ENCODE results near the gene NTRK2.
A peak's percentile ranks its signal among the peaks of the same experiment; 100 is the strongest.
"Not testable (repeated sequence)": the region's sequence is repeated elsewhere in the genome, so short reads cannot be mapped to it uniquely, and the experiment has no call there.

NTRK2 gene

DNA sequence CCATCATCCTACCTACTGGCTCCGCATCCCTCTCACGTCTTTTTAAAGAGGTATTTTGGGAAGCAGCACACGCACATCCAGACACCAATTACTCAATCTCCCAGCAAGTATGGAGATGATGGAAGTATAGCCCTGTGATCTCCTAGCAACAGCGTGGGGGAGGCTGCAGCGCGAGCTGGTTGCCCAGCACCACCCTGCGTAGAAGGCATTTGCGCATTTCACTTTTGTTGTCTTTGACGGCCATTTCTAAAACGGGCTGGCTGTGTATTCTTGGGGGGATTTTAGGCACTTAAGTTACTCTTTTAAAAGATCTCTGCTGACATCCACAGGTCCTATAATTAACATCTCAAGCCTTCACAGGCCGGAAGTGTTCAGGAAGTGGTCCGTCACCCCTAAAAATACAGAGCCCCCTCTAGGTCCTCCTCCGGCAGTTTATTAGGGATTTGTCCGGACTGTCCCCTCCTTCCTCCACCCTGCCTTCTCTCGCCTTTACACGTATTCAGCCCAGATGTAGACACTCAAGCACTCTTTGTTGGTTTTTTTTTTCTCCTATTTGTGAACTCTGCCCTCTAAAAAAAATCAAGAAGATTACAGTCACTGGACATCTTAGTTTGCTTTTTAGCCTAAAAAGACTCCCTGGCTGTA lies 371.4 kb downstream of the NTRK2 start:
- peak; percentile 9 for DNase-seq

DNA sequence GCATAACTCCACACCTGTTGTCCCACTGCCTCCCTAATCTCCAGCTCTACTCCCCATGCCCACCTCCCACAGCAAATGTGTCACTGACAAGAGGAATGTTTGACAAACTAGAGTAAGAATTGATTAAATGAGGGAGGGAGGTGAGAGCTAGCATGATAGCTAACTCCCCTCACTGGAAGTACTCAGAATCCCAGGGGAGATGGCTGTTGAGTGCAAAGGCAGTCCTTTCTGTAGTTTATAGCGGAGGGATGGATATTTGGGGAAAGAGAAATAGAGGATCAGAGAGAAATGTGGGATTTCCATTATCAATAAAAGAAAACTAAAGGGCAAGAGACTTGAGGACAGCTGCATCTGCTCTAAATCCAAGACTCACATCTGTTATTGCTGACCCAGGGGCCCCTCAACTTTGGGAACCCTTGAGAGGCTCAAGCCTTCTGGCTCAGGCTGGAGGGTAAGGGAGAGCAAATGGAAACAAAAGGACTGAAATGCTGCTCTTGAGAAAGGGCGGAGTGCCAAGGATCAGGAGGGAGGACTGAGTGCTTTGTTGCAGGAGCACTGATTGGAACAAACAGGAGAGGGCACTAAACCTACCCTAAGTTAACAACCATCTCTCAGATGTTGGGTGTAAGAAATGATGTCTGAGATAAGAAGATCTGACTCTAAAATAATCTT lies 372.1 kb downstream of the NTRK2 start:
- peak; percentile 3 for DNase-seq

DNA sequence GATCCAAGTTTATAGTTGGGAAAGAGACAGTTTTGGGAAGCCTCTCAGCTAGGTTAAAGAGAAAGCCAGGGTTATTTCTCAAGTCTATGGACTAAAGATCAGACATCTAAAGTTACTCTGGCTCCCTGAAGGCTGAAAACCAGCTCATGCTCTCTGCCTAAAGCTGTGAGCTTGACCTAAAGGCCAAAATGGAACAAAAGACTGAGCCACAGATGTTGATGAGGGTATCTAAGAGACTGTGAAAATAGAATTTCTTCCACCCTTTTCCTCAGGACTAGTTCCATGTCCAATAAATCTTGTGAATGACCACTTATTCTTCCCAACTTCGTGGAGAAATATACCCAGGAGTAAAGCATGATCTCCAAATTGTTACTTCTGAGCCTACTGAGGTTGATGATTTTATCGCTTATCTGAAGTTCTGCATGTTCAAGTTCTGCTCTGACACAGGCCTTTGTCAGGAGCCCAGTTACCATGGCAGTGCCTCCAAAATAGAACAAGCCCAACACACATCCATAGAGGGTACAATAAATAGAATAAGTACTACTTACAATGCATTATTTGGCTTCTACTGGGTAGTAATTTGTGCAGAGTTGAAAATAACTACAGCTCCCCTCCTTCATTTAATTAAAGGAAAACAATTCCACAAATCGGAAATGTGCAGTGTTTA lies 373.6 kb downstream of the NTRK2 start:
- no peak for DNase-seq

DNA sequence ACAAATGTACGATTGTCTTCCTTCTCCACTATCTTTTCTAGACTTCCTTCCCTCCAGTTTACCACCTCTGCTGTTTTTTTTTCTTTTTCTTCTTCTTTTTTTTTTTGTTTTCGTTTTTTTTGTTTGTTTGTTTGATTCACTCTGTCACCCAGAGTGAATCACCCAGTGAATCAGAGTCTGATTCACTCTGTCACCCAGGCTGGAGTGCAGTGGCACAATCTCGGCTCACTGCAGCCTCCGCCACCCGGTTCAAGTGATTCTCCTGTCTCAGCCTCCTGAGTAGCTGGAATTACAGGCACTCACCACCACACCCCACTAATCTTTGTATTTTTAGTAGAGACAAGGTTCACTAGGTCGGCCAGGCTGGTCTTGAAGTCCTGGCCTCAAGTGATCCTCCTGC lies 375.7 kb downstream of the NTRK2 start:
- no peak for DNase-seq

DNA sequence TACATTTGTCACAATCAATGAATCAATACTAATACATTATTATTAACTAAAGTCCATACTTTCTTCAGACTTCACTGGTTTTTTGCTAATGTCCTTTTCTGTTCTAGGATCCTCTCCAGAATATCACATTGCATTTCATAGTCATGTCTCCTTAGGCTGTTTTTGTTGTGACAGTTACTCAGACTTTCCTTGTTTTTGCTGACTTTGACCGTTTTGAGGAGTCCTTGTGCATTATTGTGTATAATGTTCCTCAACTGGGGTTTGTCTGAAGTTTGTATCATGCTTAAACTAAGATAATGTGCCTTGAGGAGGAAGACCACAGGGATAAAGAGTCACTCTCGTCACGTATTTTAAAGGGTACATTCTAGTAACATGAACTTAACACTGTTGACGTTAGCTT lies 376.9 kb downstream of the NTRK2 start:
- no peak for DNase-seq

DNA sequence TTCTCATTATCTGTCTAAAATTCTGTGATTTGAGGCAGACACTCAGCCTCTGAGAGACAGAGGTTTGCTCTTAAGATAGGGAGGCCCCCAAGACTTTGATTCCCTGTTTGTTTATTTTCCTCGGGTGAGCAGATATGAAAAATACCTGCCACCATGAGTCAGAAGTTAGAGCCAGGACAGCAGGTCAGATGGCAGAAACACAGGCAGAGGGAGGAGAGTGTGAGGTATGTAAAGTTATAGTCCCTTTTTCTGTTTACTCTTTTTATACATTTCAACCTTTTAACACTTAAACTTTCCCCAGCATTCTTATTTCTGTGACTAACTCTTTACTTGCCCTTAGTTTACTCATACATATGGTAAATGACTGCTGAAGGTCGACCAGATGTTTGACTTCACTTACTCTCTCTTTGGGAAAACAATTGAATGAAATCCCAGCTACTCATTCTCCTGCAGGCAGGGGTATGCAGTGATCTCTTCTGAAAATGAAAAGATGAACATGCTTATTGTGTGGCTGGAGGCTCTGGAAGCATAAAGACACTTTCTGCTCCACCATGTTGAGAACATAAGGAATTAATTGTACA lies 383.8 kb downstream of the NTRK2 start:
- DNase-seq: no peak

DNA sequence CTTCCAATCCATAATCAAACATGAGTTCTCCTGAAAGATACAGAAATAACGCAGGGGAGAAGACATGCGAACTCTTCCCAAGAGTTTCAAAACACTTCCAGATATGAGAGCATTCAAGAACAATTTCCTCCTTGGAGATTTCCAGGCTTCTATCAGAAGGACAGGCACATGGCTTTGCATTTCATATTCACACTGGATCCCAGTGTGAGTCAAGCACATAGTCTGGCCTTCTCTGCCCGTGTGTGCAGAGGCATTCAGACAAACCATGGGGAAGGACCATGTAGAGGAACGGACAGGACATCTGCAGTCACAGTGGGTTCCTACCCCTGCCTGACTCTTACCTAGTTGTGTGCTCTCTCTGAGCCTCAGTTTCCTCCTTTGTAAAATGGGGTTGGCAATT lies 384.5 kb downstream of the NTRK2 start:
- DNase-seq: no peak

DNA sequence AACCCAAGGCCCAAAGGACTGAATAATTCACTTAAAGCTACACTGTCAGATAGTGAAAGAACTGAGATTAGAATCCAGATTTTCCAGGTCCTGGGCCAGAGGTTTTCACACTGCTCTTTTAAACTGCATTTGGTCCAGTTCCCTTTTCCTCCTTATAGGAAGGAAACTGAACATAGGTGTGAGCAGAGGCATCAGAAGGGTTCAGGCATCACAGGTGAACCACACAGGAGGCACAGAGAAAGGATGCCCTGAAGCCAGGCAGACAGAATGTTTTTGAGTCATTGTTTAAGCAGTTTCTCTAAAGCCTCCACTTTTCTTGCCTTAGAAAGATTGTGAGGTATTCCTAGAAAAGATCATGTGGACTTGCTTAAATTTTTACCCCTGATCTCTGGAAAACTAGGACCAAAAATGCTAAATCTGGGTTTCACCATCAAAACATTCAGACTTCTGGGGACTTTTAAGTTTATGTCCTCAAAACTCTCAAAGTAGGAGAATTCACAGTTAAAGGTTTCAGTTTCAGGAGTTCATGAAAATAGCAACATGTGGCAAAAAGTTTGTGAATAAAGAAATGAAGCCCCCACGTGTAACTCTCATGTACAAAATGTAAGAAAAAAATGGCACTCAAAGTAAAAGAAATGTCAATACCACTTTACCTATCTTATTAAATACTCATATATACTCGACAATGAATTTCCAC lies 386.1 kb downstream of the NTRK2 start:
- DNase-seq: no peak

DNA sequence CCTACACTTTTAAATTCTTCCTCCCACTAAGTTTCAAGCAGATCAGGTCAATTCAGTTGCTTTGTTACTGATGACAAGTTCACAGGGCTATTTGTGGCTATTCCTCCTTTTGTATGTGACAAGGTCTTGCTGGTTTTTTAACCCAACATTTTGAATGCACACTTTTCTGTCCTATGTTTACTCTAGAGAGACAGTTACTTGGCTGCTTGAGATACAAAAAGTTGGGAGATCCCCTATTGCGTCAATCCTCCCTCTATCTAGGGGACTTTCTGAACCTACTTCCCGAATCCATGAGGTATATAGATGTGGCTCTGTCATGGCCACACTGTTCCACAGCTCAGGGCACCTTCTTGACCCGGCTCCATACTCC lies 386.7 kb downstream of the NTRK2 start:
- DNase-seq: no peak

DNA sequence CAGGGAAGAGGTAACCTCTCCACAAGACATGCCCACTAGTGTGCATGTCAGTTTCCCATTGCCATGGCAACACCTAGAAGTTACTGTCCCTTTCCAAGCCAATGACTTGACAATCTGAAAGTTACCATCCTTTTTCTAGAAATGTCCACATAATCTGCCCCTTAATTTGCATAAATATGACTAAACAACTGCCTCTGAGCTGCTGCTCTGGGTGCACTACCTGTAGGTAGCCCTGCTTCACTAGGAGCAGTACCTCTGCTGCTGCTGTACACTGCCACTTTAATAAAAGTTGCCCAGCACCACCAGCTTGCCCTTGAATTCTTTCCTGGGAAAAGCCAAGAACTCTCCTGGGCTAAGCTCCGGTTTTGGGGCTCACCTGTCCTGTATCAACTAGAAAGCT lies 392.4 kb downstream of the NTRK2 start:
- DNase-seq: no peak

DNA sequence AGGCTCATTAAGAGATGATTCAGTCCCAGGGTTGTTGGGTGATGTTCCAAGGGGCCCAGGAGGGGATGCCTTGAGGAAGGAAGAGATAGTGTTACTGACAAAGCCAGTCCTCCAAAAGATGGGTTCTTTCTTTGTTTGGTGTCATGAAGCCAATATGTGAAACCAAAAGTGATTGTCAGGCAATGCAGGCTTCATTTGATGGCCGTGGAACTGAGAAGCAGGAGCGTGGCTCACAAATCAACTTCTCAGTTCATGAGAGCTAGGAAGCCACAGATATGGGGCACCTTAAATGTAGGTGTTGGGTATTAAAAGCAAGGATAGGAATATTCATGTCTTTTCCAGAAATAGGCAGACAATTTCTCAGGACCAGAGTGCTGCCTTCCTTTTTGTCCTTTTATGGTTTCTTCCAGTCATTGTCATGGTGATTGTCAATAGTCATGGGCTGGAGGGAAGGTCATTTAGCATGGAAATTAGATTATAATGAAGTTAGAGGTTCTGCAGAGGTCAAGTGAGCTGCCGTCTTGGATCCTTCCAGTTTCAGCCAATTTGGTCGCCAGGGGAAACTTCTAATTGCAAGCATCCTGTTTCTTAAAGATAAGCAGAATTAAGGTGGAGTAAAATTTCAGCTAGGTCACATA lies 393.0 kb downstream of the NTRK2 start:
- DNase-seq: no peak

DNA sequence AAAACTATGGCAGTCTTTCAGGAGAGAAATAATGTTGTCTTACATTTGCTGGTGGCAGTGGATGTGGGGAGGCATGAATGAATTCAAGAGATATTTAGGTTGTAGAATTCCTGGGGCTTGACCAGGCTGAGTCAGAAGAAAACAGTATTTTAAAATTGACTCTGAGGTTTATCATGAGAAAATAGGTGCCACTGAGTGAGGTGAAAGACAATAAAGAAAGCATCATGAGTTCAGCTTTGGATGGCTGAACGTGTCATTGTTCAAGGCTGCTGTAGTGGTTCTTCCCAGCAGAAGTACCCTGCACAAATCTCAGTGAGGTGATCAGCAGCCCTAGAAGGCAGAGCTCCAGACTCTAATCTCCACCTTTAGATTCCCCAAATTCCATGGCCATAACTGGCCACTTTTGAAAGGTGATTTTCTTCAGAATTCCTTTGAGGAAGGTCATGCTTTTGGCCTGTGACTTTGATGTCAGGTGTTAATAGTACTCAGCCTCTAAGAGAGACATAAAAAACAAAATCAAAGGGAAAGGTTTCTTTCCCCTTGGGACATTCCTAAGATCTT lies 395.4 kb downstream of the NTRK2 start:
- DNase-seq: no peak

DNA sequence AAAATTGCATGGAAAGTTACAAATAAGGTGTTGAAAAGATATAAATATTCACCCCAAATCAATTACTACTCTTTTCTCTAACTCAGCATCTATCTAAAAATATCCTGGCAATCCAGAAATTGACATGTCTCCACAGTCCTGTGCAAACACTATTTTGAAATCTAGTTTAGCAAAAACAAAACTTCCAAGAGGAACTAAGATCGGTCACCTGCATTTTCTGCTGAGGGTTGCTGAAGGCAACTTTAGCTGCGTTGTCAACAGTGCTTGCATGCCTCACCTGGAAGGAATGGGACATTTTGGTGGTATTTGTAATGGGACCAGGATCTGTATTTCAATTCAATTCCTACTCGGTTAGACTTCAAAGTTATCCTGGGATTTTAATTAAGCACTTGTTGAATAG lies 398.3 kb downstream of the NTRK2 start:
- DNase-seq: no peak

DNA sequence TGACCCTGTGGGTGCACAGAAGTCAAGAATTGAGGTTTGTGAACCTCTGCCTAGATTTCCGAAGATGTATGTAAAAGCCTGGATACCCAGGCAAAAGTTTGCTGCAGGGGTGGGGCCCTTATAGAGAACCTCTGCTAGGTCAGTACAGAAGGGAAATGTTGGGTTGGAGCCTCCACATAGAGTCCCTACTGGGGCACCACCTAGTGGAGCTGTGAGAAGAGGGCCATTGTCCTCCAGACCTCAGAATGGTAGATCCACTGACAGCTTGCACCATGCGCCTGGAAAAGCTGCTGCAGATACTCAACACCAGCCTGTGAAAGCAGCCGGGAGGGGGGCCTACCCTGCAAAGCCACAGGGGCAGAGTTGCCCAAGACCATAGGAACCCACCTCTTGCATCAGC lies 399.9 kb downstream of the NTRK2 start:
- not testable (repeated sequence) for DNase-seq

Measured in retina (tissue), 1 donor.